Left kidney (tissue), 2 donors: ENCODE measurements around the gene TRPV6. TPM values are rescaled to one million over a fixed set of nuclear protein-coding genes. Genes with fewer than 3 reads are reported as not detected.

Experiments
- DNase-seq: peaks from one replicate; pipeline ENCODE4 v3.0.0-alpha.2; 2013
- polyA plus RNA-seq: library from polyadenylated mRNA; unstranded; fragments of 120-200 nt; gene quantifications from one replicate; pipeline ENCODE4 v1.2.1, GENCODE V29; 2013; ENCODE audit not compliant: insufficient read length

Gene TRPV6
- polyA plus RNA-seq, 1 donor, result 12.3 TPM

DNA sequence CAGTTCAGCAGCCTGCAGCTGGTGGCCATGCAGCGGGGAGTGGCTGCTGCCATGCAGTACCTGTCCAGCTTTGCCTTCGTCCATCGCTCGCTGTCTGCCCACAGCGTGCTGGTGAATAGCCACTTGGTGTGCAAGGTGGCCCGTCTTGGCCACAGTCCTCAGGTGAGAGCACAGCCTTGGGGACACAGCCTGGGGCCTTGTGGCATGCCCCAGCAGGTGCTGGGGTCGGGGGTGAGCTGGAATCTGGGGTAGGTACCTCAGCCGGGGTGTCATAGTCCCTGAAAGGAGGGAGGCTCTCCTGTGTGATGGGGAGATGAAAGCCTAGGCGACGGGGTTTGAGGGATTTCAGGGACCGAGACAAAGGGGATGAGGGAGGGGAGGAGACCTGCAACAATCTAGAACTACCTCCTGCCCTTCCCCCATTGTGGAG, 16.5 kb downstream of the TRPV6 start:
- DNase-seq, result no peak

DNA sequence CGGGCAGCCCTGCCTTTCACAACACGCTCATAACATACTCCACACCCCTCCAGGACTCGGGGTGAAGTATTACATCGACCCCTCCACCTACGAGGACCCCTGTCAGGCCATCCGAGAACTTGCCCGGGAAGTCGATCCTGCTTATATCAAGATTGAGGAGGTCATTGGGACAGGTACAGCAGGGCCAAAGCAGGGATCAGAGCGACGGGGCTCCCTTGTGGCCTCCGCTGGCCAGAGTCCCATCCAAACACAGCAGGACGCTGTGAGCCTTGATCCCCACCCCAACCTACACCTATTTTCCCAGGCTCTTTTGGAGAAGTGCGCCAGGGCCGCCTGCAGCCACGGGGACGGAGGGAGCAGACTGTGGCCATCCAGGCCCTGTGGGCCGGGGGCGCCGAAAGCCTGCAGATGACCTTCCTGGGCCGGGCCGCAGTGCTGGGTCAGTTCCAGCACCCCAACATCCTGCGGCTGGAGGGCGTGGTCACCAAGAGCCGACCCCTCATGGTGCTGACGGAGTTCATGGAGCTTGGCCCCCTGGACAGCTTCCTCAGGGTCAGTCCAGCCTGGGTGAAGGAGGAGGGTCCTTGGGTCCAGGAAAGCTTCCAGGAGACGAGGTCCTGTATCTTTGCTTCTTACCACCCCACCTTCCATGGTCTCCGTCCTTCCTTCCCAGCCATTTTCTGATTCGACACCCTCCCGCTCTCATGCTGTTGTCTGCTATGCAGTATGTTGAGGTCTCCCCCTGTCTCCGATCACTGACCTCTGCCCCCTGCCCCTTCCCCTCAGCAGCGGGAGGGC, 17.2 kb downstream of the TRPV6 start:
- no peak for DNase-seq

DNA sequence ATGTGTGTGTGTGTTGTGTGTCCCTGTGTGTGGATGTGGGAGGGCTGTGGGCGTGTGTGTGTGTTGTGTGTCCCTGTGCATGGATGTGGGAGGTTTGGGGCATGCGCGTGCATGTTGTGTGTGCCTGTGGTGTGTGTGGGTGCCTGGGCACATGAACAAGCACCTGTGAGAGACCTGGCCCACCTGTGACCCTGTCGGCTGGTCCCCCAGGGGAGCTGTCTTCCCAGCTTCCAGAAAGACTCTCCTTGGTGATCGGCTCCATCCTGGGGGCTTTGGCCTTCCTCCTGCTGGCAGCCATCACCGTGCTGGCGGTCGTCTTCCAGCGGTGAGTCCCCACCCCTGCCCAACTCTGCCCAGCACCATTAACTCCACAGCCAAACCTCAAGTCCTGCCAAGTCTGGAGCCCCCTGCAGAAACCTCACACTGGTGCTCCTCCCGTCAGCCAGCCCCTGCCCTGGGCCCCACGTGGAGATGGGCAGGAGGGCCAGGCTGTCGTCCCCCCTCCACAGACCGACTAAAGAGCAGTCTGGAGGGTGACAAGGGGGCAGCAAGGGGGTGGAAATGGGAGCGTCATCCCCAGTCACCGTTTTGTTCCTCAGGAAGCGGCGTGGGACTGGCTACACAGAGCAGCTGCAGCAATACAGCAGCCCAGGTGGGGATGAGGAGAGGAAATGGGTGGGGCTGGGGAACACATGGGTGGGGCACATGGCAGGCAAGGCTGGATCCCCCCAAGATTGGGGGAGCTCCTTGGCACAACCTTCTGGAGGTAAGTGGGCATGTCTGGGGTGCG, 18.0 kb downstream of the TRPV6 start:
- DNase-seq, result no peak

DNA sequence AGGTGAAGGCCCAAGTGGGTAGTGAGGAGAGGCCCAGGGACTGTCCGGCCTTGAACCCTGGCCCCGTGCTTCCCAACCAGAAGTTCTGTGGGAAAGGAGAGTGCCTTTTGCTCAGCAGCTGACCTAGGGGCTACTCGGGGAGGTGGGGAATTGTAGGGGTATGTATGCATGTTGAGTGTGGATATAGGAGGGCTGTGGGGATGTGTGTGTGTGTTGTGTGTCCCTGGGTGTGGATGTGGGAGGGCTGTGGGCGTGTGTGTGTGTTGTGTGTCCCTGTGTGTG, 18.5 kb downstream of the TRPV6 start:
- no peak for DNase-seq

DNA sequence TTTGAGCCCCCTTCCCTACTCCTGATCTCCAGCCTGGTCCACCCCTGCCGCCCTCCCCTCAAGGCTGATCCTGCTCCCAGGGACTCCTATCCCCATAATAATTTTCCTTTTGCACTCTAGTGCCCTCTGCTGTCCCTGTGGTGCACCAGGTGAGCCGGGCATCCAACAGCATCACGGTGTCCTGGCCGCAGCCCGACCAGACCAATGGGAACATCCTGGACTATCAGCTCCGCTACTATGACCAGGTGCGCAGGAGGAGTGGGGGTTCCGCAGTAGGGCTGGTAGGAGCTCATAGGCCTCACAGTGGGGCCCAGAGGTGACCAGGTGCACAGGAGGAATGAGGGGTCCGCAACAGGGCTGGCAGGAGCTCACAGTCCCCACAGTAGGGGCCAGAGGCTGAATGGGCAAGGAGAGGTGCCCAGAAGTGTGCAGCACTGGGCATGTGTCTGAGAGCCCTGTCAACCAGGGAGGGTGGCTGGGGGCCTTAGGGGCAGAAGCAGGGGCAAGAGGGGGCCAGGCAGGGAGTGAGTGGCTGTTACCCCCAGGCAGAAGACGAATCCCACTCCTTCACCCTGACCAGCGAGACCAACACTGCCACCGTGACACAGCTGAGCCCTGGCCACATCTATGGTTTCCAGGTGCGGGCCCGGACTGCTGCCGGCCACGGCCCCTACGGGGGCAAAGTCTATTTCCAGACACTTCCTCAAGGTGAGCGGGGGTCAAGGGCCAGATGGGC, 19.0 kb downstream of the TRPV6 start:
- DNase-seq, result peak; percentile 22

DNA sequence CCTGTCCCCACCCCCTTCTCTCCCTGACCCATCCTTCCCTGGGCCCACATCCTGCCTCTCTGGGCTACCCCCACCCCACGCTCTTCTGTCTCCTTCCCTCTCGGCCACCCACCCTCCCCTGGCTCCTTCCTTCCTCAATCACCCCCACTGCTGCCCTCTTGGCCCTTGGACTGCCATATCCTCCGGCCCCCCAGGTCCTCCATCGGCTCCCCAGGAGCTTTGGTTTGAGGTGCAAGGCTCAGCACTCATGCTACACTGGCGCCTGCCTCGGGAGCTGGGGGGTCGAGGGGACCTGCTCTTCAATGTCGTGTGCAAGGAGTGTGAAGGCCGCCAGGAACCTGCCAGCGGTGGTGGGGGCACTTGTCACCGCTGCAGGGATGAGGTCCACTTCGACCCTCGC, 19.8 kb downstream of the TRPV6 start:
- no peak for DNase-seq

DNA sequence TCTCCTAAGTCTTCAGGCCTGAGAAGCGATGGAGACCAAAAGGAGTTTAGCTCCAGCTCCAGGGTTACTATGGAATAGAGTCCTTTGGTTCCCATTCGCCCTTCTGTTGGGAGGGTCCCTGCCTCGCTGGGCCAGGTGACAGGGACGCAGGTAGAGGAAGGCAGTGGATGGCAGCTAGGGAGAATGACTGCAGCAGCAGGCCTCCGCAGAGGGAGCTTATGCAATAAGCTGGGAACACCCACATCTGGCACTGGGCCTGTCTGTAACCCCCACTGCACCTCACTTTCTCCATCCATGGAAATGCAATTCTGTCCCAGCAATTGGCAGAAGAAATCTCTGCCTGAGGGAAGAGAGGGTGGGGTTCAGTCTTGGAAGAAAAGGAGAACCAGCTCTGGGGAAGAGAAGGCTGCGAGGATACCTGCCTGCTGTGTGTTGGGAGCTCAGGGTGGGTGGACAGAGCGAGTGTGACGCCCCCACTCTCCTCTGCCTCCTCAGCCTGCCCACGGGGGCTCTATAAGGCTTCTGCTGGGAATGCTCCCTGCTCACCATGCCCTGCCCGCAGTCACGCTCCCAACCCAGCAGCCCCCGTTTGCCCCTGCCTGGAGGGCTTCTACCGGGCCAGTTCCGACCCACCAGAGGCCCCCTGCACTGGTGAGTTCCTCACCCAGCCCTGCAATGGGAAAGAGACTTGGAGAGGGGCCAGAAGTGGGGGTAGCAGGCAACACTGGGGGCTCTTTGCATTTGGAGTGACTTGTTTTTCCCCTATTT, 20.4 kb downstream of the TRPV6 start:
- no peak for DNase-seq

DNA sequence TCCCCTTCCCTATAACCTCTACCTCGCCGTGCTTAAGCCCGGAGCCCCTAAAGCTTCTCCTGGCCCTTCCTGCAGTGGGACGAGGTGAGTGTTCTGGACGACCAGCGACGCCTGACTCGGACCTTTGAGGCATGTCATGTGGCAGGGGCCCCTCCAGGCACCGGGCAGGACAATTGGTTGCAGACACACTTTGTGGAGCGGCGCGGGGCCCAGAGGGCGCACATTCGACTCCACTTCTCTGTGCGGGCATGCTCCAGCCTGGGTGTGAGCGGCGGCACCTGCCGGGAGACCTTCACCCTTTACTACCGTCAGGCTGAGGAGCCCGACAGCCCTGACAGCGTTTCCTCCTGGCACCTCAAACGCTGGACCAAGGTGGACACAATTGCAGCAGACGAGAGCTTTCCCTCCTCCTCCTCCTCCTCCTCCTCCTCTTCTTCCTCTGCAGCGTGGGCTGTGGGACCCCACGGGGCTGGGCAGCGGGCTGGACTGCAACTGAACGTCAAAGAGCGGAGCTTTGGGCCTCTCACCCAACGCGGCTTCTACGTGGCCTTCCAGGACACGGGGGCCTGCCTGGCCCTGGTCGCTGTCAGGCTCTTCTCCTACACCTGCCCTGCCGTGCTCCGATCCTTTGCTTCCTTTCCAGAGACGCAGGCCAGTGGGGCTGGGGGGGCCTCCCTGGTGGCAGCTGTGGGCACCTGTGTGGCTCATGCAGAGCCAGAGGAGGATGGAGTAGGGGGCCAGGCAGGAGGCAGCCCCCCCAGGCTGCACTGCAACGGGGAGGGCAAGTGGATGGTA, 21.5 kb downstream of the TRPV6 start:
- DNase-seq, result no peak

DNA sequence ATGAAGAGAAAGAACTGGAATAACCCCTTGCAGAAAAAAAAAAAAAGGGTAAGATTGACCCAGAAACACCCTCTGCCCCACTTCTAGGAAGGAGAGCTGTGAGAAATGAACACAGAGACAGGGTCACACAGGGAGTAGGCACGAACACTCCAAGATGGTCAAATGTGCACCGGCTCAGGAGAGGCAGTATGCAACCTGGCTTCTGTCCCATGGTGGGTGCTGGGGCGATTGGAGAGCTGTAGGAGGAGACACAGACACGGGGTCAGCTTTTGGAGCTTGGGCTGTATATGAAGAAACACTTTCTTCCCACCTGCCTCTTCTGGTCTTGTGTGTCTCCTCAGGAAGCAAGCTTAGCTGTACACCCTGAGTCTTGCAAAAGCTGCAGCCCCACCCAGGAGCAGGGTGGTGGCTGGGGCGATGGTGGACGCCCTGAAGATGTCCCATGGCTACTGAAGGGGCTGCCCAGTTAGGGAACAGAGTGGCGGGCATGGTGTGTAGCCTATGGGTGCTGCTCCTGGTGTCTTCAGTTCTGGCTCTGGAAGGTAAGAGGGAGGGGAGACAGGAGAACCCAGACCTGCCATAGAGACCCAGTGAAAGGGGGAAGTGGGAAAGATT, 22.7 kb downstream of the TRPV6 start:
- no peak for DNase-seq

DNA sequence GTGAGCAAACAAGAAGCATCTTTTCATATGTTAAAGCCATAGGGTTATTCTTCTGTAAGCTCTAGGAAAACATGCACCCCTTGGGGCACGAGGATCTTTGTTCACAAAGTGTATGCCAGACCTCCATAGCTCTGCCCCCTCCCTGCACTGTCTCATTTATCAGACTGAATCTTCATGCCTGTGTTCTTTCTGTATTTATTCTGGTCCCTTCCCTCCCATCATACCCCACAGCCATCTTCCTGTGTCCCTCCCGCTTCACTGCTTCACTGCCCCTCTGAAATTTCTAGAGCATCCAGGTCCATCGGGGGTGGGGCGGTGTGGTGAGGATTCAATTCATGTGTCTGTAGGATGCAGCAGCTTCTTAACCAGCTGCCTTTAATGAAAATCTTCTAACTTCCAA, 23.2 kb downstream of the TRPV6 start:
- no peak for DNase-seq

DNA sequence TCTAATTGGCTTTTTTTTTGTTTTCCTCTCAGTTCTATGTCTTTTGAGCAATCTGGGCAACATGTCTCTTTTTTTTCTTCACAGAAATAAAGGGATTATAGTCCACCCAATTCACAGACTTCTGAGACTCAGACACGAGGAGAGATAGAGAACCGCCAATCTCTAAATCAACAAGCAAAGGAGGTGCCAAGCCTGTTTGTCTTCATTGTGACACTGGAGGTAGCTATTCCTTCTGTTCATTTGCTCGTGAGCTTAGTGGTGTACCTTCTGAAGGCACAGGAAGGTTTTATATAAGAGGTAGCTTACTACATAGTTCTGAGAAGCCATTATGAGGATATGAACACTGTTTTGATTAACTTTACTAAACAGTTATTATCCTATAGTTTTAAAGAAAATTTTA, 24.6 kb downstream of the TRPV6 start:
- DNase-seq, result no peak

DNA sequence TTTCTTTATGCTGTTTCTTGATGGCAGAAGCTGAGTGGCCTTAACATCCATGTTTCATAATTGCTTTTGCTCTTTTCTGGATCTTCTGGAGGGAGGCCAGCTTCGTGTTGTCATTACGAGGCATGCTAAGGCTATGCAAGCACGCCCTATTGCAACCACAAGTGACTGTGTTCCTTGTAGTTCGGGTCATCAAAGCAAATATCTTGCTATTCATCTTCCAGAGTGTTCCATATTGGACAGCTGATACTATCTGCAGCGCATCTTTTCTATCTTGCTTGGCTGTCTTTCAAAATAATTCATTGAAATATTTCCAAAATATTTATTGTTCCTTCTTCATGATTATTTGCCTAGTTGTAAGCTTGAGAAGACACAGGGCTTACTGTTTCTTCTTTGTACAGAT, 25.7 kb downstream of the TRPV6 start:
- DNase-seq, result no peak

DNA sequence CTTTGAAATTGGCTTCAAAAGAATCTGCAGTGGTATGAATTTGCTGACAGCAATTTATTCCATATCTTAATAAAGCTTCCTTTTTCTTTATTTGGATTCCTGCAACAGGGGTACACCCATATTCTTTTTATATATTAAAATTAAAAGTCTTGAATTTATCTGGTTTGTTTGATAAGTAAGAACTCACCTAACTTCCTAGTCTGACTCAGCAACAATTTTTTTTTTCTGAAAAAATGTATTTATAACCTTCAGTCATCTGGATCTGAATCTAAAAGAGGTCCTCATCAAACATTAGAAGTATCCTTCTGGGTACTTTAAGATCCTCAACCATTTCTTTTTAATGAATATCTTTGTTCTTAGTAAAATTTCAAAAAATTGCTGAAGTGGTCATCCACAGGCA, 26.1 kb downstream of the TRPV6 start:
- DNase-seq, result no peak

DNA sequence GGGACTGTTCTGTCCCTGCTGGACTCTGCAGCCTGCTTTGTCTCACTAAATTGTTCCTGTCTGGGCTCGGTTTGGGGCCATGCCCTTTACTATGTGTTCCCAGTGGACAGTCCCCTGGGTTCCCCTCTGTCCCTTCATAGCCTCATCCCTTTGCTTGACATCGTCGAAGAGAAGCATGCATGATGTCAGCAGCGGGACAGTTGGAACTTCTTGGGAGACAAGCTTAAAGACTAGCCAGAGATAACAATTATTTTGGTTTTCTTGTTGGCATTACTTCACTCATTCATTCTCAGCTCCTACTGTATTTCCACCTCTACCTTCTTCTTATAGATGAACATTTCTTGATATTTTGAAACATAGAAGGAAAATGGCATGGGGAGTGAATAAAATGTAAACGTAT, 27.9 kb downstream of the TRPV6 start:
- DNase-seq, result no peak

DNA sequence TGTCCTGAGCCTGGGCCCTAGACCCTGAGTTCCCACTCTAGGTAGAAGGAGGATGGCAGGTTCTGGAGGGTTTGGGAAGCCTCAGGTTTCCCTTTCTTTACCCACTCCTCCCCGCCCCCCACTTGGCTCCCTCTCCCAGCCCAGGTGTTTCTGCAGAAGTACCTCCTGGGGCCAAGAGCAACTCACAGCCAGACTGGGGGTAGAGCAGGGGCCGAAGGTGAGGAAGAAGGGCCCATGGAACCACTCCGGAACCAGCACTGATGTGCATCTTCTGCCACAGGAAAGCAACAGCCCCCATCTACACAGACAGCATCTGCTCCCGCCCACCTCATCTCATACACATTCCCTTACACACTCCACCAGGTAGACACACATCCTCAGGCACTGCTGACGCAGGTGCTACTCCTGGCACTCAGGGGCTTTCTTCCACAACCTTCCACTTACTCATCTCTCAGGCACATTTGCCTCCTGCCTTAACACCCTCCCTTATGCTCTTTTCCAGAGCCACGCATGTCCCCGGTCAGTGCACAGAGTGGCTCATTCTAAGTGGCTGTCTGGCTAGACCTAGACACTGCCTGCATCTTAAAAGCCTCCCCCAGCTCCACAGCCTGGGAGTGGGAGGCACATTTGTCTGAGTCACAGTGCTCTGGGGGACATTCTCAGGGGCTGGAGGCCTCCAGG, 28.8 kb downstream of the TRPV6 start:
- DNase-seq, result no peak

DNA sequence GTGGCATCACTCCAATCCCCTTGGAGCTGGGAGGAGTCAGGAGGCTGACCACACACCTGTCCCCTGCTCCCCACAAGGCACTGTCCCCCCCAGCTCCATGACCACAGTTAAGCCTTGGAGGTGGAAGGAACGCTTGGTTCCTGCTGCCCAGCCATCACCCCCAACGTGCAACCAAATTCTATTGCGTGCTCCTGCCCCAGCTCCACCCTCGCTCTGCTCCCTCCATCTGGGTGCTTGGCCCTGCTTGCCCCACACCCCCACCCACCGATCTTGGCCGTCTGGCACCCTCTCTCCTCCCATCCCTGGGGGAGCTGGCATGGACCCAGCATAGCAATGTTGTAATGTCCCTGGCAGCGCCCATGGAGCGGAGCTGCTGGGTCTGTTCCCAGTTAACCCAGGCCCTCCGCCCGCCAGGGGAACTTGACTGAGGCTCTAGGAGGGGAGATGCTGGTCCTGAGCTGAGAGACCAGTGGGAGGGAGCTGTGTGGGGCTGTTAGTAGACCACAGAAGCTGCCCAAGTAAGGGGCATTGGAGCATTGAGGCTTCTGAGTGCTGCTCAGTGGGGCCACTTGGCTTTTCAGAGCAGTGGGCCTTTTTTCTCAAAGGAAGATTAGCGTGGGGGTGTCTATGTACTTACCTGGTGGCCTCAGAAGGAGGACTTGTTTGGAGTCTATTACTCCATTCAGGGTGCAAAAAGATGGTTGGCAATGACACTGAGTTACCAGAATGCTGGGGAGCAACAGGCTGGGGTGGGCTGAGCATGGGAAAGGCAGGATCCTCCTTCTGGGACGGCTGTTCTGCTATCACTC, 29.6 kb downstream of the TRPV6 start:
- DNase-seq, result no peak

DNA sequence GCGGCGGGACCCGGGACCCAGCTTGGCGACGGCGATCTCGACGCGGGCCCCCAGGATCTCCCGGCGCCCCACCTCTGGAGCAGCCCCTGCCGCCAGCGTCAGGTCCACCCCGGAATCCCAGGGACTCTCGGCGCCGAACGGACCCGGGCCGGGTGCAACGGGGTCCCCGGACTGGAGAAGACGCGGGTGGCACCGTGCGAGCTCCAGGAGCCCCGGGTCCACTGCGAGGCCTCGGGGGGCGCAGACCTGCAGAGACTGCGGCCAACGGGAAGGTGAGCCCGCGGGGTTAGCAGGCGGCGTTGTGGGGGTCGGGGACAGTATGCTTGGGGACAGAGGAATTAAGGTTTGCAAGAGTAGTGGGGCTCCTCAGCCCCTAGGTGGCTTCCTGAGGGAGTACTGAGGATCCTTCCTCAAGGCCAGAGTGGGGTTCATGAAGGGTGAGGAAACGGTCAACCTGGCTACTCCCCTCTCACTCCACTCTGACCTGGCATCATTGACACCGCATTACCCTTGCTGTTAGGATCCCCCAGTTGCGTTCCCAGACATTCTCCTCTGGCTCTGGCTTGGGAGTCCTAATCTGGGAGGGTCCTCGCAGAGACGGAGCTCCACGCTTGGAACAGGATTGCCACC, 30.3 kb downstream of the TRPV6 start:
- no peak for DNase-seq

DNA sequence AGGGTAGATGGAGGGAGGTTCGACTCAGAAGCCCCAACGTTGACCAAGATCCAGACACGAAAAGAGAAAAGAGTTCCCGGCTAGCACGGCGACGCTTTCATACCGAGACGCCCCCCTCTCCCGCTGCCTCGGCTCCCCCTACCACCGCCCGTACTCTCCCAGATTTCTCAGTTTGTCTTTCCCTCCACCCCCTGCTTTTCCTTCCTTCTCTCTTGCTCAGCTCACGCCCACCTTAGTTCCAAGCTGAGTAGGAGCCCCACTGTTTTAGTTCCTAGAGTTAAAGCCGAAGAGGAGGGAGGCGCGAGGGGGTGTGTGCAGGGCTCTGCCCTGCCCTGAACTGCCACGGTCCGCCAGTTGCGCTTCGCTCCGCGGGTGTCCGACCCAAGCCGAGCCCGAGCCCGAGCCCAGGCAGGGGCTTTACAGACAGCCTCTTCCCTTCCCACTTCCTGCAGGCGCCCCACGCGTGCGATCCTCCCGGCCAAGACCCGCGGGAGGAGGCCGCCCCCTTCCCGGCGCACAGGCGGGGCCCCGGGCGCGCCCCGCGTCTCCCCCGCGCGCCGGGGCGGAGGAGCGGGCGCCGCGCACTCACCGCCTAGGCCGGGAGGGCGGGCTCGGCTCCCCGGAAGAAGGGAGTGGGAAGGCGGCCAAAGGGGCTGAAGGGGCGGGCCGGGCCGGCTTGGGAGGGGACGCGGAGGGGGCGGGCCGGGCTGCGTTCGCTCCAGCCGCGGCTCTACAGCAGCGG, 31.0 kb downstream of the TRPV6 start, which contains the start of gene EPHB6:
Gene EPHB6 (plus strand): TSS at position 705 of the 742 bp plus-strand sequence. CDS start 8,152 bp downstream, outside the sequence.
- peak; percentile 65 for DNase-seq
